Caco-2 (cell line): ENCODE results near the gene FCHSD1. TPM values are rescaled to one million over a fixed set of nuclear protein-coding genes. Genes with fewer than 3 reads are reported as not detected.
A peak's percentile ranks its signal among the peaks of the same experiment; 100 is the strongest.

Experiments
- Bru-seq: library from RNA; stranded (reverse); fragments of 400-500 nt; gene quantifications from one replicate; lab custom pipeline; 2021; lab: Mats Ljungman, UMichigan
- BruChase-seq, 2 experiments: library from RNA; stranded (reverse); fragments of 400-500 nt; gene quantifications; one replicate each; lab custom pipeline; 2021; lab: Mats Ljungman, UMichigan
- BruUV-seq: library from RNA; stranded (reverse); fragments of 400-500 nt; replicated peaks from 2 replicates; lab custom pipeline; 2021; lab: Mats Ljungman, UMichigan
- CTCF ChIA-PET: fragments of 300-600 bp; sonication (Branson Sonifier 250); formaldehyde crosslinking; loops from one replicate; lab custom pipeline; 2022; ENCODE audit warnings: antibody characterized with exemption; lab: Charles Lee
- POLR2A ChIA-PET: fragments of 300-600 bp; sonication (Branson Sonifier 250); formaldehyde crosslinking; loops from one replicate; lab custom pipeline; 2022; ENCODE audit warnings: antibody characterized with exemption; lab: Charles Lee
- DNase-seq, 2 experiments: peaks; one replicate each; pipeline versions ENCODE4 v3.0.0 to v3.0.0-alpha.2; 2020 to 2022
- H3K27me3 ChIP-seq: replicated peaks from 2 replicates; pipeline ENCODE4 v1.6.0; 2011; ENCODE audit warnings: low read length; ENCODE audit not compliant: control insufficient read depth, insufficient read depth
- H3K36me3 ChIP-seq: 2 replicates; pipeline ENCODE4 v1.5.1; 2011; ENCODE audit warnings: low read length; ENCODE audit not compliant: control insufficient read depth, insufficient read depth
- H3K4me1 ChIP-seq: fragments of 250-450 bp; sonication (Bioruptor Pico); 2 replicates; pipeline ENCODE4 v1.5.1; 2020; ENCODE audit warnings: mild to moderate bottlenecking
- H3K4me3 ChIP-seq: 2 replicates; pipeline ENCODE4 v1.5.1; 2011; ENCODE audit warnings: low read depth, mild to moderate bottlenecking, control low read depth, low read length
- H3K9me3 ChIP-seq: fragments of 250-450 bp; sonication (Bioruptor Pico); 2 replicates; pipeline ENCODE4 v1.5.1; 2020; ENCODE audit warnings: mild to moderate bottlenecking, moderate library complexity
- H3K27ac Mint-ChIP-seq: one replicate; pipeline ENCODE4 v1.8.0; 2022; ENCODE audit warnings: mixed read lengths; ENCODE audit not compliant: unreplicated experiment
- H3K27me3 Mint-ChIP-seq: one replicate; pipeline ENCODE4 v1.8.0; 2022; ENCODE audit warnings: mixed read lengths; ENCODE audit not compliant: insufficient read depth, unreplicated experiment
- H3K36me3 Mint-ChIP-seq: one replicate; pipeline ENCODE4 v1.8.0; 2022; ENCODE audit warnings: mild to moderate bottlenecking, mixed read lengths; ENCODE audit not compliant: insufficient read depth, unreplicated experiment
- H3K4me1 Mint-ChIP-seq: one replicate; pipeline ENCODE4 v1.8.0; 2022; ENCODE audit warnings: low read depth, mixed read lengths; ENCODE audit not compliant: unreplicated experiment
- H3K4me3 Mint-ChIP-seq: one replicate; pipeline ENCODE4 v1.8.0; 2022; ENCODE audit warnings: mild to moderate bottlenecking, moderate library complexity, mixed read lengths; ENCODE audit not compliant: unreplicated experiment
- H3K9me3 Mint-ChIP-seq: one replicate; pipeline ENCODE4 v1.8.0; 2022; ENCODE audit warnings: mixed read lengths; ENCODE audit not compliant: unreplicated experiment
- intact Hi-C: fragments of 100-400 bp; cut with micrococcal nuclease; formaldehyde crosslinking; loops from one replicate; pipeline ENCODE4 v1.10.0; 2022; ENCODE audit not compliant: unreplicated experiment
- long read RNA-seq: library from polyadenylated mRNA; stranded (forward); transcript quantifications from one replicate; pipeline ENCODE4 v2.0.0, GENCODE V29; 2022
- total RNA-seq: library from RNA; stranded (reverse); gene quantifications from 2 replicates; pipeline ENCODE4 v1.2.3, GENCODE V29; 2022
- TF ChIP-seq, protein P1 (sequence below), 2 experiments: fragments of 200-600 bp in 1 of 2; IDR thresholded peaks; 1 replicate in 1 of 2; 2 replicates in 1 of 2; pipeline versions ENCODE4 v1.5.1 to v1.8.0; 2011 to 2022; ENCODE audit warnings: antibody characterized with exemption in 1 of 2, control low read depth in 1 of 2, inconsistent platforms in 1 of 2, low read depth in 1 of 2, low read length in 1 of 2, mild to moderate bottlenecking in 1 of 2, moderate library complexity in 1 of 2; ENCODE audit not compliant: insufficient read depth in 1 of 2, severe bottlenecking in 1 of 2, unreplicated experiment in 1 of 2

FCHSD1 gene
- total RNA-seq, result 25.0 and 26.8 TPM in 2 replicates
- Bru-seq, nascent RNA, result percentile 61 among the genes with signal in this experiment
- percentile 63 among the genes with signal in this experiment for BruChase-seq, experiment 1, labeled RNA remaining after a 2-hour chase
- BruChase-seq, experiment 2, labeled RNA remaining after a 6-hour chase, result percentile 65 among the genes with signal in this experiment
- long read RNA-seq, full-length matches to known transcripts, result 1 of 23 reads
- long read RNA-seq, partial matches to known transcripts, result 6 of 23 reads
- long read RNA-seq, other reads (novel, unspliced or antisense), result 16 of 23 reads

DNA sequence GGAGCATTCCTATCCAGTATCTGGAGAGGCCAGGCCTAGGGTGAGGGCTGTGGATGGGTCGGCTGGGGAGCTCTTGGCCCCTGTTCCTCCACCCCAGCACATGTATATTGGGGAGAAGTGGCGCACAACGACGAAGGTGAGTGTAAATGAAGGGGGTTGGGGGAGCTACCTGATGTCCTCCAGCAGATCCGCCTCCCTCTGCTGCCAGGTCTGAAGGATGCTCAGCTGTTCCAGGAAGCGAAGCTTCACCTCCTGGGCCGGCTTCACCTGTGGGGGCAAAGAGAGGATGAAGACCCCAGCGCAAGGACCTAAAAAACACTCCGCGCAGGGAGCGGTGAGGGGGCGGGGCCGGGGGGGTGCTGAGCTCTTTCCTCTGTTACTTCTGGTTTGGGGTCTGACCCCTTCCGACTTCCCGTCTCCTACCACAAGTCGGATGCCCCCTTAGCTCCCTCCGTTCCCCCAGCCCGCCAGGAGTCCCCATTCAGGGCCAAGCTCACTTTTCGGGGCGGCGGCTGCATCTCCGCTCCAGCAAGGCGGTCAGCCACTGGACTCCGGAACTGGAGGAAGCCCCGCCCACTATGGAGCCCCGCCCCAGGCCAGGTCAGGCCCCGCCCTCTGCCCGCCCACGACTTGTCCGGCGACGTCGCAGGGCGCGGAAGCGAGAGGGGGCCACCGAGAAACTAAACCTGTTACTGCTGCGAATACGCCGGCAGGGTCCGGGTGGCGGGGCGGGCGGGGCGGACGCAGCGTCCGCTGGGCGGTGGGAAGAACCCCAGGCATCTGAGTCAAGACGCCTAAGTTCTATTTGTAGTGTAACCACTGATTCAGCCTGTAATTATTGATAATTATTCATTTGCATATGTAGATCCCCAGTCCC, at the start of gene FCHSD1:
Gene FCHSD1 (minus strand): TSS at position 568 of the 877 bp plus-strand sequence. CDS start 50 bp downstream, at position 518.
- Mint-ChIP-seq H3K27me3 (no peaks in the 10 kb centered on the region), H3K27ac (peak within 1 kb of the TSS; percentile 77), H3K4me1 (peaks cover 22% of the 10 kb centered on the region), H3K4me3 (peak within 1 kb of the TSS; percentile 92), H3K9me3 (no peaks in the 10 kb centered on the region), H3K36me3 (peaks cover 4% of the 10 kb centered on the region)
- POLR2A ChIA-PET, result interaction anchor here (0.6 to 1.4 kb wide), 3 partner anchors 14 to 198 kb away, joined by 3 to 19 read pairs (median 4); partner anchors contain the start of genes HDAC3 and RELL2
- no peaks in the 10 kb centered on the region for H3K27me3 ChIP-seq
- intact Hi-C loops, result loop anchor here (1.0 kb wide), 2 partner anchors 15 to 33 kb away; partner anchors contain the start of genes DIAPH1, HDAC3 and RELL2
- CTCF ChIA-PET, result interaction anchor here (0.6 to 1.4 kb wide), 9 partner anchors 13 to 306 kb away, joined by 3 to 7 read pairs (median 4); partner anchors contain the start of genes HDAC3 and RELL2
- TF ChIP-seq, protein P1, sequence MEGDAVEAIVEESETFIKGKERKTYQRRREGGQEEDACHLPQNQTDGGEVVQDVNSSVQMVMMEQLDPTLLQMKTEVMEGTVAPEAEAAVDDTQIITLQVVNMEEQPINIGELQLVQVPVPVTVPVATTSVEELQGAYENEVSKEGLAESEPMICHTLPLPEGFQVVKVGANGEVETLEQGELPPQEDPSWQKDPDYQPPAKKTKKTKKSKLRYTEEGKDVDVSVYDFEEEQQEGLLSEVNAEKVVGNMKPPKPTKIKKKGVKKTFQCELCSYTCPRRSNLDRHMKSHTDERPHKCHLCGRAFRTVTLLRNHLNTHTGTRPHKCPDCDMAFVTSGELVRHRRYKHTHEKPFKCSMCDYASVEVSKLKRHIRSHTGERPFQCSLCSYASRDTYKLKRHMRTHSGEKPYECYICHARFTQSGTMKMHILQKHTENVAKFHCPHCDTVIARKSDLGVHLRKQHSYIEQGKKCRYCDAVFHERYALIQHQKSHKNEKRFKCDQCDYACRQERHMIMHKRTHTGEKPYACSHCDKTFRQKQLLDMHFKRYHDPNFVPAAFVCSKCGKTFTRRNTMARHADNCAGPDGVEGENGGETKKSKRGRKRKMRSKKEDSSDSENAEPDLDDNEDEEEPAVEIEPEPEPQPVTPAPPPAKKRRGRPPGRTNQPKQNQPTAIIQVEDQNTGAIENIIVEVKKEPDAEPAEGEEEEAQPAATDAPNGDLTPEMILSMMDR (IDR thresholded peaks at IDR 0.05; ENCODE audit: insufficient read depth in 1 of 2, low read depth in 1 of 2, low read length in 1 of 2, severe bottlenecking in 1 of 2, unreplicated experiment in 1 of 2), result no peak
- peak; percentile 90 to 93 for DNase-seq
- no peaks in the 10 kb centered on the region for H3K9me3 ChIP-seq
- peak within 1 kb of the TSS; percentile 75 for H3K4me3 ChIP-seq
- BruUV-seq, result no TSS peak
- H3K36me3 ChIP-seq, result peaks cover 2% of the 10 kb centered on the region; the same call in 1 of the 2 replicates
- peaks cover 5% of the 10 kb centered on the region for H3K4me1 ChIP-seq

DNA sequence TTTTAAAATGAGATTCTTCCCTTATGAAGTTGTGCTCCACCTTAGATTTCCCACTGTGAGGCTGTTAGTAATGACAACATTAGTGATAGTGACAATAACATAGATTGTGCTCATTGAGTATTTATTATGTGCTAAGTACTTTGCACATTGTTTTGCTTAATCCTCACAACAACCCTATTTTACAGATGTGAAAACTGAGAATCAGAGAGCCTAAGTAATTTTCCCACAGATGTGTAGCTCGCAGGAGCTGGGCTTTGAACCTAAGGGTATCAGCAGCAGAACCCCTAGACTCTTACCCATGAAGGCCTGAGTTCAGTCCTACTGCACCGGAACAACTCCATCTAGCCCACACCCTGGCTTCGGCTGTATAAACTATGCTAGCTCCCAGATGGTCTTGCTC, 46.4 kb upstream of the FCHSD1 start:
- no peaks in the 10 kb centered on the region for H3K4me1 Mint-ChIP-seq
- peaks cover 25% of the 10 kb centered on the region for H3K27me3 Mint-ChIP-seq
- TF ChIP-seq, protein P1 (IDR thresholded peaks at IDR 0.05; ENCODE audit: insufficient read depth in 1 of 2, low read depth in 1 of 2, low read length in 1 of 2, severe bottlenecking in 1 of 2, unreplicated experiment in 1 of 2), result no peak
- ChIA-PET CTCF (no interaction called here), POLR2A (no interaction called here)
- Histone ChIP-seq H3K4me1 (no peaks in the 10 kb centered on the region; the same call in 1 of the 2 replicates), H3K9me3 (no peaks in the 10 kb centered on the region), H3K27me3 (peaks cover 1% of the 10 kb centered on the region; the same call in 1 of the 2 replicates), H3K4me3 (no peak overlapping the region), H3K36me3 (no peaks in the 10 kb centered on the region)
- no TSS peak for BruUV-seq
- intact Hi-C loops, result no loop called here
- no peak overlapping the region for H3K4me3 Mint-ChIP-seq
- H3K27ac Mint-ChIP-seq, result no peak overlapping the region
- no peaks in the 10 kb centered on the region for H3K36me3 Mint-ChIP-seq
- DNase-seq, result no peak
- H3K9me3 Mint-ChIP-seq, result no peaks in the 10 kb centered on the region

DNA sequence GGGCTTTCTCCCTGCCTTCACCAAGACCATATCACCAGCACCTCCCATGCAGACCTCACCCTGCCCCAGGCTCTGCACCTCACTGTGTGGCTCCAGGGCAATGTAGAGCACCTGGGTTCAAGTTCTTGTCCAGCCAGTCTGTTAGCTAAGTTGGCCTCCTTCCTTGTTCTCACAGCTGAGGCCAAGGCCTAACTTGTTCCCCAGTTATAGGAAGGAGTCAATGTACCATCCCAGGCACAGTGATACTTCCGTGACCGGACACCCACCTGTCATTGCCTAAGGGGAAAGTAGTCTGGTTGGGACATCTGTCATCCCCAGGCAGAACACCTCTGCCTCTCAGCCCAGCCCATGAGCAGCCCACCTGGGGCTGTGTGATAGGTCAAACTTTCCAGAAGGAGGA, 45.2 kb upstream of the FCHSD1 start:
- TF ChIP-seq, protein P1 (IDR thresholded peaks at IDR 0.05; ENCODE audit: insufficient read depth in 1 of 2, low read depth in 1 of 2, low read length in 1 of 2, severe bottlenecking in 1 of 2, unreplicated experiment in 1 of 2), result no peak
- no peaks in the 10 kb centered on the region for H3K36me3 ChIP-seq
- no peak overlapping the region for H3K4me3 ChIP-seq
- intact Hi-C loops, result no loop called here
- no peak for DNase-seq
- POLR2A ChIA-PET, result no interaction called here
- no peaks in the 10 kb centered on the region for H3K9me3 ChIP-seq
- CTCF ChIA-PET, result no interaction called here
- no peaks in the 10 kb centered on the region for H3K4me1 ChIP-seq
- Mint-ChIP-seq H3K4me3 (no peak overlapping the region), H3K9me3 (no peaks in the 10 kb centered on the region), H3K27me3 (peaks cover 28% of the 10 kb centered on the region), H3K27ac (no peak overlapping the region), H3K36me3 (no peaks in the 10 kb centered on the region), H3K4me1 (no peaks in the 10 kb centered on the region)
- no TSS peak for BruUV-seq
- peaks cover 1% of the 10 kb centered on the region; the same call in 1 of the 2 replicates for H3K27me3 ChIP-seq
